GM19193 (cell line): Measurements from ENCODE around the gene SCEL.

Experiments
- POLR2A ChIP-seq: IDR thresholded peaks from 4 replicates; pipeline ENCODE4 v1.6.1; 2011; ENCODE audit not compliant: insufficient read depth, insufficient read length; ENCODE audit errors: extremely low read depth

Gene SCEL

GRCh38 chr13:77574096-77574495 is 38.6 kb downstream of the SCEL start:
- TF ChIP-seq POLR2A = no peak

GRCh38 chr13:77579959-77580358 is 44.5 kb downstream of the SCEL start:
- TF ChIP-seq POLR2A = no peak

GRCh38 chr13:77580748-77581147 is 45.2 kb downstream of the SCEL start:
- no peak for TF ChIP-seq POLR2A

GRCh38 chr13:77583581-77583980 is 48.1 kb downstream of the SCEL start:
- TF ChIP-seq POLR2A = no peak

GRCh38 chr13:77584106-77584505 is 48.6 kb downstream of the SCEL start:
- no peak for TF ChIP-seq POLR2A

GRCh38 chr13:77595166-77595810 is 59.8 kb downstream of the SCEL start:
- TF ChIP-seq POLR2A = no peak

- TF ChIP-seq POLR2A = no peak
These were observed 61.3 kb downstream of the SCEL start for GRCh38 chr13:77596777-77597176.

- no peak for TF ChIP-seq POLR2A
These were observed 63.8 kb downstream of the SCEL start for GRCh38 chr13:77599351-77599750.

- TF ChIP-seq POLR2A = no peak
These were observed 65.2 kb downstream of the SCEL start for GRCh38 chr13:77600701-77601100.

GRCh38 chr13:77611068-77611467 is 75.6 kb downstream of the SCEL start:
- TF ChIP-seq POLR2A = no peak

GRCh38 chr13:77616027-77616426 is 80.5 kb downstream of the SCEL start:
- no peak for TF ChIP-seq POLR2A

- no peak for TF ChIP-seq POLR2A
These were observed 84.1 kb downstream of the SCEL start for GRCh38 chr13:77619655-77620054.

- no peak for TF ChIP-seq POLR2A
These were observed 84.6 kb downstream of the SCEL start for GRCh38 chr13:77620138-77620537.

GRCh38 chr13:77623806-77624205 is 88.3 kb downstream of the SCEL start:
- no peak for TF ChIP-seq POLR2A

GRCh38 chr13:77628170-77628569 is 92.7 kb downstream of the SCEL start:
- TF ChIP-seq POLR2A = no peak

GRCh38 chr13:77637588-77637987 is 102.1 kb downstream of the SCEL start:
- TF ChIP-seq POLR2A = no peak

GRCh38 chr13:77650409-77650808 is 114.9 kb downstream of the SCEL start:
- TF ChIP-seq POLR2A = no peak
